GM20000 (cell line): ENCODE measurements around the gene SH3PXD2A.

Source experiments
- DNase-seq: peaks from one replicate; pipeline ENCODE4 v3.0.0; 2012; ENCODE audit warnings: low spot score
- TF ChIP-seq, protein P1 (sequence below): IDR thresholded peaks from 2 replicates; pipeline ENCODE4 v1.5.1; 2012; ENCODE audit warnings: mild to moderate bottlenecking, control low read depth; ENCODE audit errors: extremely low read depth, missing control alignments

Gene SH3PXD2A

DNA sequence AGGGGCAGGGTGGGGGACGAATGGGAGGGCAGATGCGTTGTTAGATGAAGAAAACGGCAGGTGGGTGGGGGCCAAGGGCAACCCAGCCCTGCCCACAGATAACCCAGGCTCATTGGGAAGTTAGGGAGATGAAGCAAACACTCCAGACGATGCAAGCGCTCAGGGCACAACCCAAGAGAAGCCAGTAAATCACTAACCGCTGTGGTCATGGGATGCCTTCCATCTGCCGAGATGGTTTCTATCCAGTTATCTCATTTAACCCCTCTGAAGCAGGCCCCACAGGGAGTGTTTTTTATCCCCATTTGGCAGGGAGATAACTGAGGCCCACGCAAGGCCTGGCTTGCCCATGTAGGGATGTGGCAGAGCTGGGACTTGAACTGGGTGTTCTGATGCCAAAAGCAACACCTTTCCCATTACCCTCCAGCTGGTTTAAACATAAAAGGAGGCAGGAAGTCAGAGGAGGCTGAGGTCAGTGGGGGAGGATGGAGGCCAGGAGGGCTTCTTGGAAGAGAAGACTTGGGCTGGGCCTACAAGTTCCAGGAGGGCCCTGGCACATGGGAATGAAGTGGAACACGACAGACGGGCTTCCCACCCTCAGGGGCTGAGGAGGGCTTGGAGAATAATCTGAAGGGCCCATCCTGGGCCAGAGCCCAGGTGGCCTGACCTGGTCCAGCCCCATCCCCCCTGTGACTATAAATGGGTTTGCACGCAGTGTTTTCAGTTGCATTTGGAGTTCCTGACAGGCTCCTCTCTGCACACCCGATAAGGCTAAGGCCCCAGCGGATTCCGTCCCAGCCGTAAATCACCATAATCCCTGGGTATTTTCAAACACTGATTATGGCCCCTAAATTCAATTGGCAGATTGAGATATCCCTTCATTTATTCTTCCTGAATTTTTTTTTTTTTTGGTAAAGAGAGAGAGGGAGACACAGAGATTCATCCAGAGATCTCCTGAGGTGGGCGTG is 281.0 kb downstream of the SH3PXD2A start:
- TF ChIP-seq, protein P1, sequence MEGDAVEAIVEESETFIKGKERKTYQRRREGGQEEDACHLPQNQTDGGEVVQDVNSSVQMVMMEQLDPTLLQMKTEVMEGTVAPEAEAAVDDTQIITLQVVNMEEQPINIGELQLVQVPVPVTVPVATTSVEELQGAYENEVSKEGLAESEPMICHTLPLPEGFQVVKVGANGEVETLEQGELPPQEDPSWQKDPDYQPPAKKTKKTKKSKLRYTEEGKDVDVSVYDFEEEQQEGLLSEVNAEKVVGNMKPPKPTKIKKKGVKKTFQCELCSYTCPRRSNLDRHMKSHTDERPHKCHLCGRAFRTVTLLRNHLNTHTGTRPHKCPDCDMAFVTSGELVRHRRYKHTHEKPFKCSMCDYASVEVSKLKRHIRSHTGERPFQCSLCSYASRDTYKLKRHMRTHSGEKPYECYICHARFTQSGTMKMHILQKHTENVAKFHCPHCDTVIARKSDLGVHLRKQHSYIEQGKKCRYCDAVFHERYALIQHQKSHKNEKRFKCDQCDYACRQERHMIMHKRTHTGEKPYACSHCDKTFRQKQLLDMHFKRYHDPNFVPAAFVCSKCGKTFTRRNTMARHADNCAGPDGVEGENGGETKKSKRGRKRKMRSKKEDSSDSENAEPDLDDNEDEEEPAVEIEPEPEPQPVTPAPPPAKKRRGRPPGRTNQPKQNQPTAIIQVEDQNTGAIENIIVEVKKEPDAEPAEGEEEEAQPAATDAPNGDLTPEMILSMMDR, result no peak
- DNase-seq, result no peak

DNA sequence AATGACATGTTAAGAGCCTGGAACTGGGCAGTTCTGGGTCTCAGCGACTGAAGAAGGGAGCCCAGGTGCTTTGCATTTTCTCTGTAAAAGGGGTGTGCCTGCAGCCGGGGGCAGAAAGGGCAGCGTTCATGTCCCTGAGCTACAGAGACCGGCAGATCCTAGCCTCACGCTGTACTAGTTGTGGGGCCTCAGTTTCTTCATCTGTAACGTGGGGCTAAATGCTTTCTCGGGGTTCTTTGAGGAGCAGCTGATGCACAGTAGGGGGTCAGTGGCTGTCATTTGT is 282.2 kb downstream of the SH3PXD2A start:
- no peak for DNase-seq
- TF ChIP-seq, protein P1, result no peak

DNA sequence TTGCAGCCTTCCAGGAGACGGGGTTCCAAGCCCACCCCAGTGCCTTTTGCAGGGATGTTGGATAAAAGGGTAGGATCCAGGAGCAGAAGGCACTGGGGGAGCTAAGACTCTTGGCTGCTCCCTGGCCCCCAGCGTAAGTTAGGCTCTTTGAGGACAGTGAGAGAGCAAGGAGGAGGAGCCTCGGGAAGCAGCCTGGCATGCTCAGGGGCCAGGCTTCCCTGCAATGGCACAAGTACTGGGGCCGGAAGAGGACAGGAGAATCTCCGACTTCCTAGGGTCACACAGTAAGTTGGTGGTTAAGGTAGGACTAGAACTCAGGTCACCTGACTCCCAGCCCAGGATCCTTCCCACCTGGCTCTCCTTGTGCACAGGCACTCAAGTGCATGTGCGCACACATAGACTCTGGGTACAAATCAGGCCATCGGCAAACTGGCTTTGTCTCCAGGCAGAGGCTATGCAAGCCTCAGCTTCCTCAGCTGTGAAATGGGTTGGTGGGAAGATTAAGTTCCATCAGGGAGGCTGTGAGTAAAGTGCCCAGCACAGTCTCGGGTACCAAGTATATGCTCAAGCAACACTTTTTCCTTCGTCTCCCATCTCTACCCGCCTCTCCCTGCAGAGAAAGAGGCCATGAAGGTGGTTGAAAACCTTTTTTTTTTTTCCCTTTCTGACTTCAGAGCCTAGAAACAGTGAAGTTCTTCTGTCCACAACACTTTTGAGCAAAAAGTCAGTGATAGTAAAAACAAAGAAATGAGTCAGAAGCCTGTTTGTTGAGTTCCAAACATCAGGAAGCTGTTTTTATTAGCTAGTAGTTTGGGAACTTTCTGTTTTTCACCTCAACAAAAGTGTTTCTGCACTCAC is 282.8 kb downstream of the SH3PXD2A start:
- no peak for DNase-seq
- TF ChIP-seq, protein P1, result no peak

DNA sequence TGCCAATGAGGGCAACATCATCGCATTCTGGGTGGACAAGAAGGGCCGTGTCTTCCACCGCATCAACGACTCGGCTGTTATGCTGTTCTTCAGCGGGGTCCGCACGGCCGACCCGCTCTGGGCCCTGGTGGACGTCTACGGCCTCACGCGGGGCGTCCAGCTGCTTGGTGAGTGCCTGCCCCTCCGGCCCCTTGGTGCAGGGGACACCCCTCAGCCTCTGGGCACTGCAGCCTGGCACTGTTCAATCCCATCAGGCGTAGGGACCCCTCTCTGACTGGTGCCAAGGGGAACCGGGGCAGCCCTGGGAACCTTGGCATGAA is 283.8 kb downstream of the SH3PXD2A start:
- TF ChIP-seq, protein P1, result no peak
- DNase-seq, result no peak

DNA sequence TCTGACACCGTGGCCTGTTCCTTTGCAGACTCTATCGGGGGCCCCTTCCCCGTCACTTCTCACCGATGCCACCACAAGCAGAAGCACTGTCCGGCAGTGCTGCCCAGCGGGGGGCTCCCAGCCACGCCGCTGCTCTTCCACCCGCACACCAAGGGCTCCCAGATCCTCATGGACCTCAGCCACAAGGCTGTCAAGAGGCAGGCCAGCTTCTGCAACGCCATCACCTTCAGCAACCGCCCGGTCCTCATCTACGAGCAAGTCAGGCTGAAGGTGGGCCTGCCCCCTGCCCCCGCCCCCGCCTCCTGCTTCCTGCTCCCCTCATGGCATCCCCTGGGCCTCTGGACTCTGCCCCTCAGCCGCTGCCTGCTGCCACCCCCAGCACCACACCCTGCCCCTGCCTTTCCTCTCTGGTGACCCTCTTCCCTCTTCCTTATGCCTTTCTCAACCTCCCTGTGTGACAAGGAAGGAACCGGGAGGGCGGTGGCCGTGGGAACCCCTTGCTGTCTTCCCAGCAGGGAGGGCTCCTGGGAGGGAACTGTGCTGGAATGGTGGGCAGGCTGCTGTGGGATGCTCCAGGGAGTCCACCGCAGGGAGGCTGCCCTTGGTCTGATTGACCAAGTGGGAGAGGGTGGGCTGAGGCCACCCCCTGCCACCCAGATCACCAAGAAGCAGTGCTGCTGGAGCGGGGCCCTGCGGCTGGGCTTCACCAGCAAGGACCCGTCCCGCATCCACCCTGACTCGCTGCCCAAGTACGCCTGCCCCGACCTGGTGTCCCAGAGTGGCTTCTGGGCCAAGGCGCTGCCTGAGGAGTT is 284.3 kb downstream of the SH3PXD2A start:
- TF ChIP-seq, protein P1, result no peak
- no peak for DNase-seq

DNA sequence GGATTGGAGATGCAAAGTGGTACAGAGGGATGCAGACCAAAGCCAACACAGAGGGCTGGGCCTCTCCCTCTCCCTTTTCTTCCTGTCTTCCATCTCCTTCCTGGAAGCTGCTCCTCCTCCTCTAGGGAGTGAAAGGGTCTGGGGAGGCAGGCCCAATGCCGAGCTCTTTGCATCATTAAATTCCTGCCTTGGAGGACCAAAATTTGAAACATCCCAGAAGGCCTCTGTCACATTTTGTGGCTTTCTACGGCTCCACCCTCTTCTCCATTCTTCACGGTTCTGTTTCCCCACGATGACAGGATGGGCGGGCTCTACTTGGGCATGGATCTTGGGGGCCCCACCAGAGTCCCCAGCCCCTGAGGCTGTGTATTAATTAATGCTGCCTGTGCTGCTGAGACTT is 285.5 kb downstream of the SH3PXD2A start:
- TF ChIP-seq, protein P1, result no peak
- DNase-seq, result no peak
